K562 (cell line): ENCODE data around the gene EXOC6. TPM values are rescaled to one million over a fixed set of nuclear protein-coding genes. Genes with fewer than 3 reads are reported as not detected.

Experiments used
- BDP1 ChIP-seq: IDR thresholded peaks from 3 replicates; pipeline ENCODE4 v1.6.1; 2011; ENCODE audit not compliant: insufficient read length, insufficient read depth
- ESRRB ChIP-seq: fragments of 250-450 bp; sonication (Bioruptor Pico); IDR thresholded peaks from 2 replicates; pipeline ENCODE4 v1.5.0; 2020; ENCODE audit warnings: mild to moderate bottlenecking, moderate library complexity, borderline replicate concordance
- HDAC1 ChIP-seq, 2 experiments: fragments of 450-650 bp; IDR thresholded peaks; 2 replicates each; pipeline ENCODE4 v1.6.1; 2016 to 2017; ENCODE audit warnings: inconsistent platforms in 1 of 2, mild to moderate bottlenecking in 1 of 2, moderate library complexity in 1 of 2
- HDAC6 ChIP-seq: IDR thresholded peaks from 2 replicates; pipeline ENCODE4 v1.6.1; 2012; ENCODE audit warnings: low read depth, mild to moderate bottlenecking, control low read depth, inconsistent platforms, low read length, moderate library complexity
- RAD21 ChIP-seq, 2 experiments: fragments of 250-450 bp in 1 of 2; fragments of 450-650 bp in 1 of 2; sonication (Bioruptor Pico) in 1 of 2; formaldehyde crosslinking in 1 of 2; IDR thresholded peaks in 1 of 2; conservative IDR thresholded peaks in 1 of 2; 2 replicates each; pipeline versions ENCODE4 v1.4.0 to v1.8.0; 2020 to 2022; ENCODE audit warnings: mild to moderate bottlenecking in 2 of 2, moderate library complexity in 1 of 2
- SETDB1 ChIP-seq: IDR thresholded peaks from one replicate; pipeline ENCODE4 v1.6.1; 2012; ENCODE audit warnings: low read length, control low read depth, inconsistent platforms
- SRSF7 ChIP-seq: fragments of 200-400 bp; formaldehyde crosslinking; optimal IDR thresholded peaks from 2 replicates; pipeline ENCODE3; 2017; ENCODE audit warnings: mild to moderate bottlenecking, low read depth, low read length
- SRSF9 ChIP-seq: fragments of 200-400 bp; formaldehyde crosslinking; IDR thresholded peaks from 2 replicates; pipeline ENCODE4 v1.6.1; 2017; ENCODE audit warnings: low read depth, low read length, borderline replicate concordance
- TEAD1 ChIP-seq, 2 experiments: fragments of 450-650 bp in 1 of 2; sonication (generic) in 1 of 2; formaldehyde crosslinking; IDR thresholded peaks; 2 replicates each; pipeline versions ENCODE4 v1.4.0 to v1.8.0; 2020 to 2022; ENCODE audit warnings: mild to moderate bottlenecking in 2 of 2, missing genetic modification reagents in 1 of 2
- TEAD2 ChIP-seq: fragments of 450-650 bp; IDR thresholded peaks from 2 replicates; pipeline ENCODE4 v1.6.1; 2016; ENCODE audit warnings: missing genetic modification characterization, control low read depth, missing compliant biosample characterization
- TEAD4 ChIP-seq, 2 experiments: sonication (generic) in 1 of 2; formaldehyde crosslinking in 1 of 2; IDR thresholded peaks; 2 replicates each; pipeline versions ENCODE4 v1.6.1 to v1.8.0; 2012 to 2022; ENCODE audit warnings: borderline replicate concordance in 1 of 2, inconsistent platforms in 1 of 2, low read length in 1 of 2, mild to moderate bottlenecking in 1 of 2, missing genetic modification reagents in 1 of 2
- ZFPM2 ChIP-seq: fragments of 250-450 bp; sonication (Bioruptor Pico); IDR thresholded peaks from 2 replicates; pipeline ENCODE4 v1.5.1; 2022; ENCODE audit warnings: mild to moderate bottlenecking
- ZNF224 ChIP-seq: sonication (generic); formaldehyde crosslinking; IDR thresholded peaks from 2 replicates; pipeline ENCODE4 v1.8.0; 2022; ENCODE audit warnings: mild to moderate bottlenecking, missing genetic modification reagents
- ZNF384 ChIP-seq: IDR thresholded peaks from 2 replicates; pipeline ENCODE4 v1.6.1; 2012; ENCODE audit warnings: low read depth, low read length, improper control_type of control experiment
- ZNF445 ChIP-seq: fragments of 250-450 bp; sonication (Bioruptor Pico); IDR thresholded peaks from 2 replicates; pipeline ENCODE4 v1.4.0; 2020; ENCODE audit warnings: low read depth, mild to moderate bottlenecking, moderate library complexity
- polyA plus RNA-seq, 8 experiments: library from polyadenylated mRNA; depleted of rRNA in 4 of 8; stranded (reverse) in 5 of 8; unstranded in 3 of 8; fragments of >200 nt; fragmentation: Nextera tagmentation in 2 of 8; fragmentation: Illumina TruSeq in 1 of 8; extraction: Ambion mirVana in 2 of 8; extraction: Trizol in 1 of 8; gene quantifications; 2 replicates each; pipeline versions ENCODE4 v1.2.1 to v1.2.3, GENCODE V29; 2011 to 2014; ENCODE audit warnings: inconsistent platforms in 1 of 8, missing spikeins in 1 of 8
- total RNA-seq, 7 experiments: library from RNA; depleted of rRNA in 6 of 7; stranded (reverse); fragments of >200 nt in 6 of 7; fragmentation: Illumina TruSeq in 2 of 7; extraction: Trizol in 2 of 7; gene quantifications; 2 replicates each; pipeline versions ENCODE4 v1.2.1 to v1.2.3, GENCODE V29; 2011 to 2021; ENCODE audit warnings: low replicate concordance in 1 of 7
- TF ChIP-seq, protein P1 (sequence below): fragments of 250-450 bp; sonication (Bioruptor Pico); IDR thresholded peaks from 2 replicates; pipeline ENCODE4 v1.9.0; 2021; ENCODE audit warnings: mild to moderate bottlenecking
- TF ChIP-seq, protein P2 (sequence below): fragments of 250-450 bp; sonication (Bioruptor Pico); IDR thresholded peaks from 2 replicates; pipeline ENCODE4 v1.8.0; 2022; ENCODE audit warnings: inconsistent platforms, mild to moderate bottlenecking, moderate library complexity, borderline replicate concordance
- TF ChIP-seq, protein P3 (sequence below): IDR thresholded peaks from 3 replicates; pipeline ENCODE4 v1.6.1; 2011; ENCODE audit warnings: borderline replicate concordance, mild to moderate bottlenecking; ENCODE audit not compliant: insufficient read length, insufficient read depth
- TF ChIP-seq, protein P4 (sequence below): fragments of 250-450 bp; sonication (Bioruptor Pico); IDR thresholded peaks from 2 replicates; pipeline ENCODE4 v1.5.0; 2020; ENCODE audit warnings: mild to moderate bottlenecking

Gene EXOC6
- total and polyA plus RNA-seq, 9 of the 15 experiments (the other 6 are each of a cell fraction or from before 2014, with no cell fraction given) = 13.9 to 42.8 (median 24.9) TPM

DNA sequence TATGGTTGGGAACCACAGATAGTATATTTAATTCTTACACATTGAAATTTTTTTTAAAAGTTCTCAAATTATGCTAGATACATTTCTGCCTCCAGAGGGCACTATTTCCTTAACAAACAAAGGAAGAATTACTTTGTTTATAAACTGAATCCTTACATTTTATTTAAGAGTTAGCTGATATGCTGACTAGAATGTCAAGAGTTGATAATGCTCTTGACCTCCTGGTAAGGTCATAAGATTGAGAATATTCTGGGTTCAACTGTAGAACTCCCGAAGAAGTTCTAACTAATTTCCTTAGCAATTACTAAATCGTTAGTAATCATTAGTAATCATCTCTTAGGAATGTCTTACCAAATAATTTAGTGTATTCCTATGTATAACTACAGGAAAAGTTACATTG, 117.0 kb downstream of the EXOC6 start (continued):
- TF ChIP-seq, protein P1, sequence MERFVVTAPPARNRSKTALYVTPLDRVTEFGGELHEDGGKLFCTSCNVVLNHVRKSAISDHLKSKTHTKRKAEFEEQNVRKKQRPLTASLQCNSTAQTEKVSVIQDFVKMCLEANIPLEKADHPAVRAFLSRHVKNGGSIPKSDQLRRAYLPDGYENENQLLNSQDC (CRISPR knock-in tag) = no peak
- TF ChIP-seq ZNF224 = no peak
- TF ChIP-seq, protein P2, sequence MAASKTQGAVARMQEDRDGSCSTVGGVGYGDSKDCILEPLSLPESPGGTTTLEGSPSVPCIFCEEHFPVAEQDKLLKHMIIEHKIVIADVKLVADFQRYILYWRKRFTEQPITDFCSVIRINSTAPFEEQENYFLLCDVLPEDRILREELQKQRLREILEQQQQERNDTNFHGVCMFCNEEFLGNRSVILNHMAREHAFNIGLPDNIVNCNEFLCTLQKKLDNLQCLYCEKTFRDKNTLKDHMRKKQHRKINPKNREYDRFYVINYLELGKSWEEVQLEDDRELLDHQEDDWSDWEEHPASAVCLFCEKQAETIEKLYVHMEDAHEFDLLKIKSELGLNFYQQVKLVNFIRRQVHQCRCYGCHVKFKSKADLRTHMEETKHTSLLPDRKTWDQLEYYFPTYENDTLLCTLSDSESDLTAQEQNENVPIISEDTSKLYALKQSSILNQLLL (CRISPR knock-in tag) = no peak
- TF ChIP-seq ZNF384 = peak; percentile 60; the same call in 1 of the 2 replicates
- peak; percentile 71 for TF ChIP-seq TEAD4 (IDR thresholded peaks at IDR 0.05; ENCODE audit: low read length)
- TF ChIP-seq TEAD4 (CRISPR knock-in tag; IDR thresholded peaks at IDR 0.05; ENCODE audit: borderline replicate concordance) = no peak
- TF ChIP-seq SRSF9 = no peak
- no peak for TF ChIP-seq ZFPM2 (CRISPR knock-in tag)
- no peak for TF ChIP-seq HDAC6
- TF ChIP-seq ESRRB (CRISPR knock-in tag) = no peak
- no peak for TF ChIP-seq ZNF445 (CRISPR knock-in tag)
- TF ChIP-seq BDP1 = no peak
- TF ChIP-seq, protein P3, sequence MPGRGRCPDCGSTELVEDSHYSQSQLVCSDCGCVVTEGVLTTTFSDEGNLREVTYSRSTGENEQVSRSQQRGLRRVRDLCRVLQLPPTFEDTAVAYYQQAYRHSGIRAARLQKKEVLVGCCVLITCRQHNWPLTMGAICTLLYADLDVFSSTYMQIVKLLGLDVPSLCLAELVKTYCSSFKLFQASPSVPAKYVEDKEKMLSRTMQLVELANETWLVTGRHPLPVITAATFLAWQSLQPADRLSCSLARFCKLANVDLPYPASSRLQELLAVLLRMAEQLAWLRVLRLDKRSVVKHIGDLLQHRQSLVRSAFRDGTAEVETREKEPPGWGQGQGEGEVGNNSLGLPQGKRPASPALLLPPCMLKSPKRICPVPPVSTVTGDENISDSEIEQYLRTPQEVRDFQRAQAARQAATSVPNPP = no peak
- TF ChIP-seq TEAD1 (CRISPR knock-in tag; IDR thresholded peaks at IDR 0.05) = peak; percentile 74 to 87; a peak in 3 of 4 replicates
- TF ChIP-seq, protein P4, sequence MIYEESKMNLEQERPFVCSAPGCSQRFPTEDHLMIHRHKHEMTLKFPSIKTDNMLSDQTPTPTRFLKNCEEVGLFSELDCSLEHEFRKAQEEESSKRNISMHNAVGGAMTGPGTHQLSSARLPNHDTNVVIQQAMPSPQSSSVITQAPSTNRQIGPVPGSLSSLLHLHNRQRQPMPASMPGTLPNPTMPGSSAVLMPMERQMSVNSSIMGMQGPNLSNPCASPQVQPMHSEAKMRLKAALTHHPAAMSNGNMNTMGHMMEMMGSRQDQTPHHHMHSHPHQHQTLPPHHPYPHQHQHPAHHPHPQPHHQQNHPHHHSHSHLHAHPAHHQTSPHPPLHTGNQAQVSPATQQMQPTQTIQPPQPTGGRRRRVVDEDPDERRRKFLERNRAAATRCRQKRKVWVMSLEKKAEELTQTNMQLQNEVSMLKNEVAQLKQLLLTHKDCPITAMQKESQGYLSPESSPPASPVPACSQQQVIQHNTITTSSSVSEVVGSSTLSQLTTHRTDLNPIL (CRISPR knock-in tag) = no peak
- no peak for TF ChIP-seq HDAC1 (IDR thresholded peaks at IDR 0.05)
- no peak for TF ChIP-seq SETDB1
- peak; percentile 21 to 66; a peak in 3 of 4 replicates for TF ChIP-seq RAD21 (CRISPR knock-in tag; conservative IDR thresholded peaks at IDR 0.05 in 1 of 2, IDR thresholded peaks at IDR 0.05 in 1 of 2)
- peak; percentile 74; the same call in 1 of the 2 replicates for TF ChIP-seq TEAD2 (tag)
- TF ChIP-seq SRSF7 = no peak
